ENCODE measurements around the gene OTX1. TPM values are rescaled to one million over a fixed set of nuclear protein-coding genes. Genes with fewer than 3 reads are reported as not detected.
"Not testable (repeated sequence)": the region's sequence is repeated elsewhere in the genome, so short reads cannot be mapped to it uniquely, and the experiment has no call there.

Gene OTX1
- total RNA-seq, 1 donor, result not detected

DNA sequence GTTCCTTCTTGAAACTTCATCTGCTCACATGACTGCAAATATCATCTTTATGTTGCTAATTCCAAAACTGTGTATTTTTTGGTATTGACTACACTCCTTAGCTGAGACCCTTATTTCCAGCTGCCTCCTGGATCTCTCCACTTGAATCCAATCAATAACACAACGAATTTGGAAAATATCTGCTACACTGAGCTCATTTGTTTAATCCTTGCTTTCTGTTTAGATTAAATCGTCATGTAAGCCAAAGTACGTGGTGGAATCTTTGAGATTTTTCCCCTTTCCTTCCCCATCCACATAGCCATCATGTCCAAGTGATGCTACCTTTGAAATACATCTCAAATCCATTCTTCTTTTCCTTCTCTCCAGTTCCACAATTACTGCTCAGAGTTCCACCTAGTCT lies 15.6 kb downstream of the OTX1 start:
- TF ChIP-seq, protein P1, sequence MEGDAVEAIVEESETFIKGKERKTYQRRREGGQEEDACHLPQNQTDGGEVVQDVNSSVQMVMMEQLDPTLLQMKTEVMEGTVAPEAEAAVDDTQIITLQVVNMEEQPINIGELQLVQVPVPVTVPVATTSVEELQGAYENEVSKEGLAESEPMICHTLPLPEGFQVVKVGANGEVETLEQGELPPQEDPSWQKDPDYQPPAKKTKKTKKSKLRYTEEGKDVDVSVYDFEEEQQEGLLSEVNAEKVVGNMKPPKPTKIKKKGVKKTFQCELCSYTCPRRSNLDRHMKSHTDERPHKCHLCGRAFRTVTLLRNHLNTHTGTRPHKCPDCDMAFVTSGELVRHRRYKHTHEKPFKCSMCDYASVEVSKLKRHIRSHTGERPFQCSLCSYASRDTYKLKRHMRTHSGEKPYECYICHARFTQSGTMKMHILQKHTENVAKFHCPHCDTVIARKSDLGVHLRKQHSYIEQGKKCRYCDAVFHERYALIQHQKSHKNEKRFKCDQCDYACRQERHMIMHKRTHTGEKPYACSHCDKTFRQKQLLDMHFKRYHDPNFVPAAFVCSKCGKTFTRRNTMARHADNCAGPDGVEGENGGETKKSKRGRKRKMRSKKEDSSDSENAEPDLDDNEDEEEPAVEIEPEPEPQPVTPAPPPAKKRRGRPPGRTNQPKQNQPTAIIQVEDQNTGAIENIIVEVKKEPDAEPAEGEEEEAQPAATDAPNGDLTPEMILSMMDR (IDR thresholded peaks at IDR 0.05; ENCODE audit: insufficient read depth, low read depth, low read length), result no peak
- DNase-seq (ENCODE audit: low read depth), result no peak
- H3K4me3 ChIP-seq (ENCODE audit: low read depth, low read length), result no peak overlapping the region

DNA sequence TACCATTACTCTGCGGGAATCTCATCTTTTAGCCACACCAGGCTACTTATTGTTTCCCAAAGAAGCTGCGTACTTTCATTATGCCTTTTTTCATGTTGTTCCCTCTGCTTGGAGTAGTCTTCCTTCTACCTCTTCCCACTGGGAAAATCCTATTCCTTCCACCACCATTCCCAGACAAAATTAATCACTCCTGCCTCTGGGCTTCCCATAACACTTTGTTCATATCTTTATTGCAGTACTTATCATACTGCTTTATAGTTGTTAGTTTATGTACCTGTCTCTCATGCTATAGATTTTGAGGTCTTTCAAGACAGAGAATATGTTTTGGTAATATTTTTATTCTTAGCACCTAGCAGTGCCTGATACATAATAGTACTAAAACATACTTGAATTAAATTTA lies 16.2 kb downstream of the OTX1 start:
- no peak for DNase-seq (ENCODE audit: low read depth)
- H3K4me3 ChIP-seq (ENCODE audit: low read depth, low read length), result no peak overlapping the region
- TF ChIP-seq, protein P1 (IDR thresholded peaks at IDR 0.05; ENCODE audit: insufficient read depth, low read depth, low read length), result no peak

- TF ChIP-seq, protein P1 (IDR thresholded peaks at IDR 0.05; ENCODE audit: insufficient read depth, low read depth, low read length), result no peak
- H3K4me3 ChIP-seq (ENCODE audit: low read depth, low read length), result no peak overlapping the region
- no peak for DNase-seq (ENCODE audit: low read depth)
Measured at GRCh38 chr2:63071664-63072063, 21.0 kb downstream of the OTX1 start.

- DNase-seq (ENCODE audit: low read depth), result no peak
- no peak overlapping the region for H3K4me3 ChIP-seq (ENCODE audit: low read depth, low read length)
- TF ChIP-seq, protein P1 (IDR thresholded peaks at IDR 0.05; ENCODE audit: insufficient read depth, low read depth, low read length), result no peak
Measured at GRCh38 chr2:63073994-63074393, 23.4 kb downstream of the OTX1 start.

- not testable (repeated sequence) for H3K4me3 ChIP-seq (ENCODE audit: low read depth, low read length); DNase-seq (ENCODE audit: low read depth)
Measured at GRCh38 chr2:63074399-63074798, 23.8 kb downstream of the OTX1 start.

DNA sequence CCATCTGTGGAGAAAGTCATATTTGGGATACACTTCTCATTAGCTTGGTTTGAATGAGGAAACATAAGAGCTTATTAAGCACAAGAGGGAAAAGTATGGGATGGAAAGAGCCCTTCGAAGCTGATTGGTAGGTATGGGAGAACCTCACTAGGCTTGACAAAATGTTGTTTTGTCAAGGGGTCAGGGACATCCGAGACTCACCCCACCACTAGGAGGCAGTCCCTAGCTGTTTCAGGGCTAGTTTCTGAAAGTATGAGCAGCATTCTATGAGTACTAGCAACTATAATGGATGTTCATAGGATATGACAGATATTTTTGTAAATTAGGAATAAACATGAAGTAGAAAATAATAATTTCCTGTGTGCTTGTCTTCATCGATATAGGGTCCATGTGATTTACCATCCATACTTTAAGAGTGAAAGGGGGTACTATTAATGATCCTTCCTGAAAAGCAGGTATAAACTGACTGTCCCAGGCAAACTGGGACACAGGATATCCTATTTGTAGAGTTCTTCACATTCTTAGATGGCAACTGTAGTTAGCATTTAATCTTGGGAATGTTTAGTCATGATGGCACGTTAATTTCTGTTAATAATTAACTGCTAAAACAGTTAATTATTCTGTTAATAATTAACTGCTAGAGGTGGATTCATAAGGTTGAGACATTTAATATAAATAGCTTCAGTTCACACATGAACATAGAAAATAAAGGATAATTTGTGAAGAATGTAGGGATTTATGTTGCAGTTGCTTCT lies 28.4 kb downstream of the OTX1 start:
- TF ChIP-seq, protein P1 (IDR thresholded peaks at IDR 0.05; ENCODE audit: insufficient read depth, low read depth, low read length), result peak; percentile 60
- no peak overlapping the region for H3K4me3 ChIP-seq (ENCODE audit: low read depth, low read length)
- DNase-seq (ENCODE audit: low read depth), result peak; percentile 12

GRCh38 chr2:63081404-63081803 lies 30.8 kb downstream of the OTX1 start:
- DNase-seq (ENCODE audit: low read depth), result no peak
- TF ChIP-seq, protein P1 (IDR thresholded peaks at IDR 0.05; ENCODE audit: insufficient read depth, low read depth, low read length), result no peak
- H3K4me3 ChIP-seq (ENCODE audit: low read depth, low read length), result no peak overlapping the region
